Right renal cortex interstitium (tissue), 3 donors: Measurements from ENCODE around the gene CP. TPM values are rescaled to one million over a fixed set of nuclear protein-coding genes. Genes with fewer than 3 reads are reported as not detected.
A peak's percentile ranks its signal among the peaks of the same experiment; 100 is the strongest.

Experiments
- DNase-seq, 3 donors: peaks; one replicate each; pipeline ENCODE4 v3.0.0-alpha.2; 2013; ENCODE audit warnings: low read depth in 3 of 3, low spot score in 2 of 3
- polyA plus RNA-seq, 3 donors: library from polyadenylated mRNA; unstranded; fragments of 120-200 nt; gene quantifications; one replicate each; pipeline ENCODE4 v1.2.1, GENCODE V29; 2013; ENCODE audit not compliant: insufficient read length in 3 of 3

The CP gene
- polyA plus RNA-seq, 3 donors, result 0.33 to 0.69 (median 0.41) TPM

DNA sequence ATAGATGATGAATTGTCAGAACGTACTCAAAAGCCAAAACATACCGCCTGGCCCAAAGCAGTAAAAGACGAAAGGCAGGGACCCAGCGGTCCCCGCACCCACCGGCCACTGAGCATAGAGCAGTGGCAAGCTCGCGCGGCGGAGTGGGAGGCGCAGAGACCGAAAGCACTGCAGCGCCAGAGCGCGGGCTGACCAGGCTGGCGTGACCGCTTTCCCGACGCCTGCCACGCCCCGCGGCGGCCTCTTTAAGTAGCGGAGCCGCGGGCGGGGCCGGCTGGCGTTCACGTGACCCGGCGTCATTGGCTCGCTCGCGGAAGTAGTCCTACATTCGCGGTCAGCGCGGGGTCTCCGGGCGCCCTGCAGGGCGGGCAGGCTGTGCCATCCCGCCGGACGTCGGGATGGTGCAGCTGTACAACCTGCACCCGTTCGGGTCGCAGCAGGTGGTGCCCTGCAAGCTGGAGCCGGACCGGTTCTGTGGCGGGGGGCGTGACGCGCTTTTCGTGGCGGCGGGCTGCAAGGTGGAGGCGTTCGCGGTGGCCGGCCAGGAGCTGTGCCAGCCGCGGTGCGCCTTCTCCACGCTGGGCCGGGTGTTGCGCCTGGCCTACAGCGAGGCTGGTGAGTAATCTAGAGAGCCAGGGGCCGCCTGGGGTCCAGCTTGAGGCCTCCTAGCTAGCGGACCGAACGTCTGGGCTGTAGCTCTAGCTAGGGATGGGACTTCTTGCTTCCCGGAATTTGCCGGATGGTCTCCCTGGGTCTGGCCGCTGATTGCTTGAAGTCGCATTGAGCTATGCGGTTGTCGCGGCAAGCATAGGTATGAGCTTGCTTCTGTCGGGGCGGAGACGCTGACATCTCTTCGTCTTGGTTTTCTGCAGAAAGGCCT, 92.1 kb downstream of the CP start, which contains the start of gene HPS3:
HPS3 (plus strand) TSS at position 313 of the 880 bp plus-strand sequence; CDS start at position 399, 86 bp downstream.
- peak; percentile 74 to 87 (median 81) for DNase-seq

DNA sequence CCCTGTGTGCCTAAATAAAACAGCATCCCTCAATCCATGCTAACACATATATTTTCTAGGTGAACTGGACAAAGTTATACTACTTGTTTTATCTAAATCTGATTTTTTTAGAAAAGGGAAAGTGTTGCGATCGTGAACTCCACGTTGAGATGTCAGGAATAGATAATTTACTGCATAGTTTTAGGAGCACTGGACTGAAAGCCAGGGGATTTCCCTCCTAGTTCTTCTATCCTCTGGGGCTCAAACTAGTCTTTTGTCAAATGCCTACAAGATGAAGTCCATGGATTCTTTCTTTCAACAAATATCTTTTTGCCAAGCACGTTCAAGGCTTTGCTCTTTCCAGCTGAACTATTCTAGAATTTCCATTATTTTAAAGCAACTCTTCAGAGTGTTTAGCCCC, 92.8 kb downstream of the CP start:
- no peak for DNase-seq

DNA sequence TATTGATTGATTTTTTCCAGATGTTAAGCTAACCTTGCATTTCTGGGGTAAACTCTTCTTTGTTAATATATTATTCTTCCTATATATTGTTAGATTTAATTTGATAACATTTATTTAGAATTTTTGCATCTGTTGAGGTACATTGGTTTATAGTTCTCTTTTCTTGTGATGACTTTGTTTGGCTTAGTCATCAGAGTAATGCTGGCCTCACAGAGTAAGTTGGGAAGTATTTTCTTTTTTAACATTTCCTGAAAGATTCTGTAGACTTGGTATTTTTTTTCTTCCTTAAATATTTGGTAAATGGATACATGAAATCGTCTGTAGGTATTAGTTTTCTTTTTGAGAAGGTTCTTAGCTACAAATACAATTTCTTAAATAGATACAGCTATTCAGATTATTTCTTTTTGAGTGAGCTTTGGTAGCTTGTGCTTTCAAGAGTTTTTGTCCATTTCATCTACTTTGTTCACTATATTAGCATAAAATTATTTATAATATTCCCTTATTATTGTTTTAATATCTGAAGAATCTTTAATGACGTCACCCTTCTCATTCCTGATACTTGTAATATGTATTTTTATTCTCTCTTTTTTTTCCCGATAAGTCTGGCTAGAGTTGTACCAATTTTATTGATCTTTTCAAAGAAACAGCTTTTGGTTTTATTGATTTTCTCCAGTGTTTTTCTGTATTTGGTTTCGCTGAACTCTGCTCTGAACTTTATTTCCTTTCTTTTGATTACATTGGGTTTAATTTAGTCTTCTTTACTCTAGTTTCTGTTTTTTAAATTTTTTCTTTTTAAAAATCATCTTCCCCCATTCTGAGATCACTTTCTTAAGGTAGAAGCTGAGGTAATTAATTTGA, 98.7 kb downstream of the CP start:
- DNase-seq, result no peak

Other genes with a start within 250 kb of the CP start
- gene GYG1, start 230.3 kb downstream of the CP start, polyA plus RNA-seq, result 10 to 100 TPM; 29.1 to 31.9 (median 30.4) TPM
- 10 to 100 TPM; 40.3 to 48.1 (median 46.2) TPM for gene HLTF, start 135.3 kb downstream of the CP start, polyA plus RNA-seq
- 10 to 100 TPM; 31.1 to 33.7 (median 31.5) TPM for gene HPS3, start 92.2 kb downstream of the CP start, polyA plus RNA-seq
- 10 to 100 TPM; 30.8 to 33.1 (median 31.3) TPM for gene TM4SF18, start 111.8 kb upstream of the CP start, polyA plus RNA-seq
- 10 to 100 TPM; 68.7 to 79.2 (median 70.3) TPM for gene TM4SF1, start 155.8 kb upstream of the CP start, polyA plus RNA-seq